Esophagus squamous epithelium (tissue), 4 donors: ENCODE results near the gene AIG1.

Experiments used
- POLR2A ChIP-seq, 4 donors: fragments of 450-650 bp; IDR thresholded peaks; one replicate each; pipeline ENCODE4 v1.6.1; 2017; ENCODE audit warnings: antibody characterized with exemption in 4 of 4, mild to moderate bottlenecking in 4 of 4, moderate library complexity in 3 of 4
- TF ChIP-seq, protein P1 (sequence below), 6 experiments: fragments of 450-650 bp in 4 of 6; fragments of 200-600 bp in 2 of 6; sonication (generic) in 2 of 6; IDR thresholded peaks; one replicate each; pipeline ENCODE4 v1.5.1; 2016 to 2019; ENCODE audit warnings: antibody characterized with exemption in 6 of 6, mild to moderate bottlenecking in 4 of 6, moderate library complexity in 4 of 6

DNA sequence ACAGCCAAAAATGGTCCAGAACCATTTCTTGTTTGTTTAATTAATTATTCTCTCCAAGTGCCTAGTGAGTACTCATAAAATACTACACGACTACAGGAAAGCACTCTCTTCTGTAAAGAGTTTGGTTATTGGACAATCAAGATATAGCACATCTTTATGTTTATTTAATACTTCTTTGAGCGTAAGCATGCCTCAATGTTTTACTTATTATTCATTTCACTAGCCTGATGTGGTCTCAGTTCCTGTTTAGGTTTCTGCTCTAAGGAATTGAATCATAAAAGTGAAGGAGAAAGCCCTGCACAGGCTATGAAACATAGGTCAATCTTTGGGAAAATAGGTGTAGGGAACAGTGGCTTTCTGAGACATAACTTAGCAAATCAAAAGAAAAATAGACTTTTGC lies 45.9 kb upstream of the AIG1 start:
- TF ChIP-seq, protein P1, sequence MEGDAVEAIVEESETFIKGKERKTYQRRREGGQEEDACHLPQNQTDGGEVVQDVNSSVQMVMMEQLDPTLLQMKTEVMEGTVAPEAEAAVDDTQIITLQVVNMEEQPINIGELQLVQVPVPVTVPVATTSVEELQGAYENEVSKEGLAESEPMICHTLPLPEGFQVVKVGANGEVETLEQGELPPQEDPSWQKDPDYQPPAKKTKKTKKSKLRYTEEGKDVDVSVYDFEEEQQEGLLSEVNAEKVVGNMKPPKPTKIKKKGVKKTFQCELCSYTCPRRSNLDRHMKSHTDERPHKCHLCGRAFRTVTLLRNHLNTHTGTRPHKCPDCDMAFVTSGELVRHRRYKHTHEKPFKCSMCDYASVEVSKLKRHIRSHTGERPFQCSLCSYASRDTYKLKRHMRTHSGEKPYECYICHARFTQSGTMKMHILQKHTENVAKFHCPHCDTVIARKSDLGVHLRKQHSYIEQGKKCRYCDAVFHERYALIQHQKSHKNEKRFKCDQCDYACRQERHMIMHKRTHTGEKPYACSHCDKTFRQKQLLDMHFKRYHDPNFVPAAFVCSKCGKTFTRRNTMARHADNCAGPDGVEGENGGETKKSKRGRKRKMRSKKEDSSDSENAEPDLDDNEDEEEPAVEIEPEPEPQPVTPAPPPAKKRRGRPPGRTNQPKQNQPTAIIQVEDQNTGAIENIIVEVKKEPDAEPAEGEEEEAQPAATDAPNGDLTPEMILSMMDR (IDR thresholded peaks at IDR 0.05) = no peak
- TF ChIP-seq POLR2A (IDR thresholded peaks at IDR 0.05) = no peak
